Measurements from ENCODE around the gene C11orf86.

DNA sequence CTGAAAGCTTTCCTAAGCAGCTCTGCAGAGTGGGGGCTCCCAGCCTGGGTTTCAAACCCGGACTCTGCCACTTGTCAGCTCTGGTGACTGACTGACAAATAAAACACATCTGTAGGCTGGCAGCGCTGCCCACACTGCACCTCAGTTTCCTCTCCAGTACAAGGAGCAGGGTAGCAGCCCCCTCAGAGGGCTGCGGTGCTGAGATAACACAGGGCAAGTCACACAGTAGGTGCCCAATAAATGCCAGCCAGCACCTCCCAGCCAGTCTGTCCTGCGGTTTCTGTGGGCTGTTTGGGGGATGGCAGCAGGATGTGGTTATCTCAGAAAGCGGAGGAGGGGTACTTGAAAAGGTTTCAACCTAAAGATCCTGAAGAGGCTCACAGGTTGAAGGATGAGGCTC lies 49.3 kb downstream of the C11orf86 start:
- TF ChIP-seq, protein P1, sequence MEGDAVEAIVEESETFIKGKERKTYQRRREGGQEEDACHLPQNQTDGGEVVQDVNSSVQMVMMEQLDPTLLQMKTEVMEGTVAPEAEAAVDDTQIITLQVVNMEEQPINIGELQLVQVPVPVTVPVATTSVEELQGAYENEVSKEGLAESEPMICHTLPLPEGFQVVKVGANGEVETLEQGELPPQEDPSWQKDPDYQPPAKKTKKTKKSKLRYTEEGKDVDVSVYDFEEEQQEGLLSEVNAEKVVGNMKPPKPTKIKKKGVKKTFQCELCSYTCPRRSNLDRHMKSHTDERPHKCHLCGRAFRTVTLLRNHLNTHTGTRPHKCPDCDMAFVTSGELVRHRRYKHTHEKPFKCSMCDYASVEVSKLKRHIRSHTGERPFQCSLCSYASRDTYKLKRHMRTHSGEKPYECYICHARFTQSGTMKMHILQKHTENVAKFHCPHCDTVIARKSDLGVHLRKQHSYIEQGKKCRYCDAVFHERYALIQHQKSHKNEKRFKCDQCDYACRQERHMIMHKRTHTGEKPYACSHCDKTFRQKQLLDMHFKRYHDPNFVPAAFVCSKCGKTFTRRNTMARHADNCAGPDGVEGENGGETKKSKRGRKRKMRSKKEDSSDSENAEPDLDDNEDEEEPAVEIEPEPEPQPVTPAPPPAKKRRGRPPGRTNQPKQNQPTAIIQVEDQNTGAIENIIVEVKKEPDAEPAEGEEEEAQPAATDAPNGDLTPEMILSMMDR (IDR thresholded peaks at IDR 0.05; ENCODE audit: borderline replicate concordance, extremely low read depth, low read length, poor library complexity, severe bottlenecking): no peak
- TF ChIP-seq EZH2 (IDR thresholded peaks at IDR 0.05; ENCODE audit: borderline replicate concordance, low read depth, low read length, severe bottlenecking): no peak
